Measurements from ENCODE around the gene NFKB2. TPM values are rescaled to one million over a fixed set of nuclear protein-coding genes. Genes with fewer than 3 reads are reported as not detected.

Gene NFKB2
- total RNA-seq, 1 donor from 2014 or later: 39.9 TPM

GRCh38 chr10:102451105-102451969 is 55.8 kb downstream of the NFKB2 start, which contains the start of gene C10orf95:
Gene C10orf95, minus strand, starts transcription at chr10:102451543. Its CDS starts 450 bp downstream, at chr10:102451093.
- peak within 1 kb of the TSS; percentile 79 for H3K4me3 Mint-ChIP-seq (ENCODE audit: unreplicated experiment)
- Histone ChIP-seq H4K20me1 (ENCODE audit: insufficient read depth, low read length) (no peaks in the 10 kb centered on the region), H3K27ac (ENCODE audit: low read depth, low read length) (no peak within 1 kb of the TSS), H3K4me3 (ENCODE audit: insufficient read depth, low read depth, low read length) (peak within 1 kb of the TSS; percentile 69), H2AFZ (ENCODE audit: low read depth, low read length) (peak within 1 kb of the TSS; percentile 90), H3K9me3 (ENCODE audit: insufficient read depth, low read depth, low read length) (no peaks in the 10 kb centered on the region), H3K27me3 (ENCODE audit: insufficient read depth, low read length) (no peaks in the 10 kb centered on the region), H3K4me1 (ENCODE audit: insufficient read depth, low read length) (peaks cover 27% of the 10 kb centered on the region), H3K9ac (ENCODE audit: low read length) (peak within 1 kb of the TSS; percentile 74), H3K36me3 (ENCODE audit: insufficient read depth, low read length) (no peaks in the 10 kb centered on the region), H3K79me2 (ENCODE audit: insufficient read depth, low read length) (no peaks in the 10 kb centered on the region), H3K4me2 (ENCODE audit: low read length) (peak within 1 kb of the TSS; percentile 99)
- peaks cover 2% of the 10 kb centered on the region for H3K36me3 Mint-ChIP-seq (ENCODE audit: low read depth, unreplicated experiment)
- DNase-seq (ENCODE audit: low read depth) (no peak), FAIRE-seq (no peak)
- no peaks in the 10 kb centered on the region for H3K9me3 Mint-ChIP-seq (ENCODE audit: unreplicated experiment)
- H3K27me3 Mint-ChIP-seq (ENCODE audit: low read depth, unreplicated experiment): no peaks in the 10 kb centered on the region
- TF ChIP-seq EZH2 (IDR thresholded peaks at IDR 0.05; ENCODE audit: insufficient read depth, low read length) (peak; percentile 13), CTCF (IDR thresholded peaks at IDR 0.05; ENCODE audit: insufficient read depth, low read depth, low read length) (no peak)
- no peak within 1 kb of the TSS for H3K27ac Mint-ChIP-seq (ENCODE audit: unreplicated experiment)
- H3K4me1 Mint-ChIP-seq (ENCODE audit: low read depth, unreplicated experiment): peaks cover 28% of the 10 kb centered on the region

Small RNAs within 50 kb of the gene (microRNA-seq; reads per million reads assigned to microRNA genes)
- gene MIR146B: 240 reads per million, percentile 72 among the genes with 10 or more reads in this experiment

Other genes with a start within 250 kb of the NFKB2 start
- gene NOLC1, start 243.3 kb upstream of the NFKB2 start, total RNA-seq: 84.1 and 92.9 TPM in 2 replicates
- gene ELOVL3, start 169.4 kb upstream of the NFKB2 start, total RNA-seq: 0.48 and 0.62 TPM in 2 replicates
- gene PITX3, start 154.2 kb upstream of the NFKB2 start, total RNA-seq: 1.6 and 1.7 TPM in 2 replicates
- gene GBF1, start 150.2 kb upstream of the NFKB2 start, total RNA-seq: 72.8 and 75.2 TPM in 2 replicates
- gene PSD, start 23.1 kb downstream of the NFKB2 start, total RNA-seq: 8.8 and 11.7 TPM in 2 replicates
- gene FBXL15, start 25.1 kb downstream of the NFKB2 start, total RNA-seq: 8.6 and 11.0 TPM in 2 replicates
- 46.9 and 49.1 TPM in 2 replicates for gene CUEDC2, start 36.9 kb downstream of the NFKB2 start, total RNA-seq
- 0.19 and 0.20 TPM in 2 replicates for gene C10orf95, start 55.8 kb downstream of the NFKB2 start, total RNA-seq
- gene ACTR1A, start 107.0 kb downstream of the NFKB2 start, total RNA-seq: 145 and 155 TPM in 2 replicates
- 25.8 and 26.2 TPM in 2 replicates for gene SUFU, start 108.3 kb downstream of the NFKB2 start, total RNA-seq
- 103 and 117 TPM in 2 replicates for gene TRIM8, start 248.8 kb downstream of the NFKB2 start, total RNA-seq

Measured in astrocyte (in vitro differentiated cells and primary cell).